CD1c-positive myeloid dendritic cell (primary cell): ENCODE data around the gene PSTPIP1.

Experiments used
- DNase-seq: peaks from one replicate; pipeline ENCODE4 v3.0.0-alpha.2; 2016; ENCODE audit errors: extremely low spot score

Gene PSTPIP1

DNA sequence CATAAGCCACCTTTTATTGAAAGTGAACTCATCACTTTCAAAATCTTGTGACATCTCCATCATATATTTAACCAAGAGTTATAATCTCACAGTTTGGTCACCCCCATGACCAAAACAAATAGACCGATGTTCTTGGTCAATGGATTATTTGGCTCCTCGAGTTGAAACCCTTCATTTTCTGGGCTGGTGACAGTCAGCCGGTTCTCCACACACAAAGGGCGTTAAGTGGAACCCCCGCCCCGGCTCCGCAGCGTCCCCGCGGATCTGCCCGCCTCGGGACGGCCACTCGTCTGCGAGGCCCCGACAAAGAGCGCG is 75.2 kb downstream of the PSTPIP1 start:
- no peak for DNase-seq

DNA sequence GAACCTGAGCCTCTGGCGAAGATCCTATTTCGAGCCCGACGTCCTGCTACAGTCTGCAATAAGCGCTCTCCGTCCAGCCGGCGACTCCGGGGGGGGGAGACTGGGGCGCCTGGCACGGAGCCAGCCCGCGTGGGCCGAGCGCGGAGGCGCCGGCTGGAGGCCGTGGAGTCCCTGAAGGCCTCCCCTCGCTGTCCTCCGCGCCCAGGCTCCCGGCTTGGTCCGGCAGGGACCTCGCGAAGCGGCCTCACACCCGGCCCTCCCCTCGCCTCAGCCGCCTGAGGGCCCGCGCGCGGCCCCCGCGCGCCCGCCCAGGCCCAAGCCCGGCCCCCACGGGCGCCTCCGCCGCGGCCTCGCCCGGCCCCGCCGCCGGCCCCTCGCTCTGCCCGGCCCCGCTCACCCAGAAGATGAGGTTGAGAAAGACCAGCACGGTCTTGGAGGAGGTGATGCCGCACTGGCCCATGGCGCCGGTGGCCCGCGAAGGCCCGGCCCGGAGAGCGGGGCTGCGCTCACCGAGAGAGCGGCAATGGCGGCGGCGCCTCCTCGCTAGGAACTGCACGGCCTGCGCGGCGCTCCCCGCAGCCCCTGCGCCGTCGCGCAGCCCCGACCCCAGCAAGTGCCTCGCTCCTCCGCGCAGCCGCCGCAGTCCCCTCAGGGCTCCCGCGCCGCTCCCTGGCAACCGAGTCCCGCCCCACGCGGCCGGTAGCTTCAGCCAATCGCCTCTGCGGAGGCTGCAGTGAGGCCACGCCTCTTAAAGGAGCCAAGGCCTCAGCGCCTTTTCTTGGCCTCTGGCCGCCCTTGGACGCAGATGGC is 75.8 kb downstream of the PSTPIP1 start, which contains the start of gene TSPAN3:
TSPAN3 (minus strand) TSS at position 615 of the 810 bp plus-strand sequence; CDS start at position 460, 155 bp downstream.
- peak; percentile 96 for DNase-seq

DNA sequence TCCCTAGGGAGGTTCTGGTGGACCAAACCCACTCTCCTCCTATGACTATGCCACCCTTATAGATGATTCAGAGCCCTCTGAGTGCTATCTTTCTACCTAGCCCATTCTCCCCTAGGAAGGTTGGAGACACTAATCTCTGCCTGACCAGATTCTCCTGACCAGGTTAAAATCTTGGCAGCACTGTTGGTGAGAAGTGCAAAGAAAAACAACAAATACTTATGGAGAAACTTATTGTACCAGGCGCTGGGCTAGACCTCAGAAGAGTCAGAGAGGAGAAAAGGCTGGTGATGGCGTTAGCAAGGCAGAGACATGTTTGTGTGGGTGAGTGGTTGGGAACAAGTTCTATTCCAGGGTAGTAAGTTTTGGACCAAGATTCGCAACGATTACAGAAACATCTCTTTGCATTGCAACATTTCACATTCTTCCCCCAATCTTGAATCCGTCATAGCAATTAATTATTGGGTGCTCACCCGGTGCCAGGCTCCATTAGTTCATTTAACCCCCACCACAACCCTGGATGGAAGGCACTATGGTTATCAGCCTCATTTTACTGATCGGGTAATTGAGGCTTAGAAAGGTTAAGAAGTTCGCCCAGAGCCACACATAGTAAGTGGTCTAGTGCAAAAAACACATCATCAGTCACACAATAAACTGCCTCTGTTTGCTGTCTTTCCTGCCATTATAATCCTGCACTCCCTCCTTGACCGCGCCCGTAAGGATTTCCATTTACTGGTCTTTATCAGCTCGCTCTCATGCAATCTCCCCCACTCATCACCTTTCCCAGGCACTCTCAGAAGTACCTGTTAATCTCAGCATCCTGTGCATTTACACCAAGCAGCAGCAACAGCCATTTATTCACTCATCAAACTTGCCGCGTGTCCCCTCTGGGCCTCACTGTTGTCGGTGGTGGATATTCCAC is 76.6 kb downstream of the PSTPIP1 start:
- DNase-seq, result no peak

GRCh38 chr15:77074350-77074749 is 79.4 kb downstream of the PSTPIP1 start:
- no peak for DNase-seq

DNA sequence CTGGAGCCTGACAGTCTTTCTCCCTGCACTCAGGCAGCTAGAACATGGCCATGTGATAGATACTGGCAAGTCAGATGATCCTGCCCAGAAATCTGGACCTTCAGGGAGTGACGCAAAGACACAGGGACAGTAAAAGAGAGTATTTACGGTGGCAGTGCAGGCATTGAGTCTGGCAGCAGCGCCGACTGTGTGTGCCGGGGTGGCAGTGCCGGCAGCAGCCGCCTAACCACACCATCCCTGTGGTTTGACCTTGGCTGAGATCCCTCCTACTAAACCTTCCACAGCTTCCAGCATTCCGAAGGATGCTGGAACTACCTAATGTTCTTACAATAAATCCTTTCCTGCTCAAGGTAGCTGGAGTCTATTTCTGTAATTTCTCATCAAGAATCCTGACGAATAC is 80.6 kb downstream of the PSTPIP1 start:
- no peak for DNase-seq

DNA sequence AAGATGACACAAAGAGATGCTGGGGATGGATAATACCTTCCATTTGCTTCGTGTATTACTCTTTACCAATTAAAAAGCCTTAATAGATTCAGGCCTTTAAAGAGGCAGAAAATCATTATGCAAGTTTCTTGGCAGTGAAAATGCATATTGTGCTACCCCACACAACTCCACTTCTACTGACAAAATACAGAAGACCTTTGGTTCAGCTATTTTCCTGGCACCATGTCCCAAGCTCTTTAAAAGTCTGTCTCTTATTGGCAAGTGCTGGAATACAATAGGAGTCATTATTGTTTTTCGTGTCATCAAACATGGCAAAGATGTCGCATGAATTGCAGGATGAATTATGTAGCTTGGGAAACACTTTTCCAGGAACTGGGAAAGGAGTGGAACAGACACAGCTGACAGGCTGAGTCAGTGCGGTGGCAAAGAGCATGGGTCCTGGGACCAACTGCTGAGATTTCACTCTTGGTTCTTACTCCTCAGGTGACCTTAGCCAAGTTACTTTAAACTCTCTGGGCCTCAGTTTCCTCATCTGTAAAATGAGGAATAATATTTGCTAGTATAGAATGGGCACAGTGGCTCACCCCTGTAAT is 81.5 kb downstream of the PSTPIP1 start:
- no peak for DNase-seq

DNA sequence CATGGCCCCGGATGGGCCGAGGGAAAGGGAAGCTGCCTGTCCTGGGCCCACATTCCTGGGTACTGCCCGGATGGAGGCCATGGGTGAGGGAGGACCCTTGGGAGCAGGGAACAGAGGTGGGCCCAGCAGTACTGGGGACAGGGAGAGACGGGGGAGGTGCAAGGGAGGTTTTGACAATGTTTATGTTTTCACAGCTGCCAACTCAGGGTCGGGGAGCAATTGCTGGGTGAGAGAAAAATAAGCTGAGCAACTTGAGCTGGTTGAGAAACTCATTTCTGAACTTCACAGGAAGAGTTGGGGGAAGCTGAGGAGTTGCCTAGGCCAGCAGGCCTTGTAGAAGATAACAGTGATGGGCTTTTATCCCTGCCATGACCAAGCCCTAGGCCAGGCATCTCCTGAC is 87.0 kb downstream of the PSTPIP1 start:
- DNase-seq, result no peak

DNA sequence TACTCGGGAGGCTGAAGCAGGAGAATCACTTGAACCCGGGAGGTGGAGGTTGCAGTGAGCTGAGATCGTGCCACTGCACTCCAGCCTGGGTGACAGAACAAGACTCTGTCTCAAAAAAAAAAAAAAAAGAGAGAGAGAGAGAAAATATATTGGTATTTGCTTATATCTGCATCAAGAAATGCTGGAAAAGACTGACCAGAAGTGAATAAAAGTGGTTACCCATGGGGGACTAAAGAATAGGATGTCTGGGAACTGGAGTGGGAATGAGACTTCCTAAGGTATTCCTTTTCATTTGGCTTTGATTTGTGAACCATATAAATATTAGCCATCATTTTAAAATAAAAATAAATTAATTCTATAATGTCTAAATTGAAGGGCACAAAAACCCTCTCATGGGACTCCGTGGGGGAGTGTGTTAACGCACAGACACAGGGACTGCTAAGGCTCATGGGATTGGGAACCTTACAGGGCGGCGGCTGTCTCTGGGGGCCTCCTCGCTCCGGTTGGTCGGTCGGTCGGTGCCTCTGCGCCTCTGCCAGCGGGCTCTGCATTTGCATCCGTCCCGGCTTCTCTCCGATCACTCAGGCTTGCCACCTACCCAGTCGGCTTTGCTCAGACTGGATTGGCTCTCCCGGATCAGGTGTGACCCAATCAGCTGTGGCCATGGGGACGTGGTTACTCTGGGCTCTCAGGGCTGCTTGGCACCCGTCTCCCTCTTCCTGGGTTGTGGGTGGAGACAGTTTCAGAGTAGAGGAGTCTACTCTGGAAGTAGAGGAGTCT is 88.6 kb downstream of the PSTPIP1 start:
- DNase-seq, result peak; percentile 79

- DNase-seq, result no peak
Observed at GRCh38 chr15:77084436-77084835, 89.5 kb downstream of the PSTPIP1 start.

DNA sequence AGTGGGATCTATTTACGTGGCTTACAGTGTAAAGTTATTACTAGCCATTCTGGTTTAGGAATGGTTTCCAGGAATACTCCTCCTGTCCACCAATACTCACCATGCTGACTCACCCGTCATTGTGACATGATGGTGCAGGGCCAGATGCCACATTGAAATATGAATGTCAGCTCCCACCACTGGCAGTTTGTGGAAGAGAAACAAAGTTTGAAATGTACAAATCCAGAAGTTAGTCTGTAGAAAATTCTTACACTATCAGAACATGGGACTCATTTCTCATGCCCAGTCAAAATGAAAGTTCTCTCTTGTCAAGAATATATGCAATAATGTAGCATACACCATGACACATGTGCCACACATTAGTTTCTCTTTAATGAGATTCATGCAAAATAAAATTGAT is 90.4 kb downstream of the PSTPIP1 start:
- DNase-seq, result peak; percentile 71
